K562 (cell line): Measurements from ENCODE around the gene FITM2. TPM values are rescaled to one million over a fixed set of nuclear protein-coding genes. Genes with fewer than 3 reads are reported as not detected.

Source experiments
- ATAC-seq: fragments of 200-7000 bp; cut with Tn5 transposase; 3 replicates; pipeline ENCODE4 v1.9.1; 2020; ENCODE audit warnings: moderate library complexity
- BruUV-seq: library from RNA; stranded (reverse); fragments of 400-500 nt; replicated peaks from 2 replicates; lab custom pipeline; 2021; lab: Mats Ljungman, UMichigan
- CTCF ChIA-PET: fragments of 300-600 bp; formaldehyde crosslinking; extraction: SDS; loops from one replicate; lab custom pipeline; 2021; ENCODE audit warnings: low intra/inter-chr PET ratio; lab: Yijun Ruan, JAX
- POLR2A ChIA-PET: fragments of 300-600, 350-650 bp; sonication (Branson Sonifier 250); formaldehyde crosslinking; extraction: SDS; loops from one replicate; lab custom pipeline; 2021; ENCODE audit warnings: antibody characterized with exemption, inconsistent platforms; lab: Yijun Ruan, JAX
- DNase-seq, 4 experiments: peaks; one replicate each; pipeline versions ENCODE4 v3.0.0 to v3.0.0-alpha.2; 2011 to 2018; ENCODE audit warnings: low spot score in 3 of 4, mixed read lengths in 3 of 4; ENCODE audit errors: extremely low read depth in 1 of 4
- FAIRE-seq: peaks from 2 replicates; lab custom pipeline; 2011; peaks lifted over from hg19 to GRCh38; lab: Jason Lieb, UNC
- H2AFZ ChIP-seq: 2 replicates; pipeline ENCODE4 v1.6.0; 2011; ENCODE audit warnings: low read depth, low read length, control low read depth, inconsistent platforms
- H3K27ac ChIP-seq: fragments of 200-600 bp; 3 replicates; pipeline ENCODE4 v1.8.0; 2011; ENCODE audit warnings: low read depth, mild to moderate bottlenecking, control low read depth, inconsistent platforms, low read length, moderate library complexity, mixed read lengths; ENCODE audit errors: extremely low read depth
- H3K27me3 ChIP-seq, 2 experiments: fragments of 300-600 bp in 1 of 2; 2 replicates in 1 of 2; 3 replicates in 1 of 2; pipeline versions ENCODE4 v1.6.0 to v1.8.0; 2011; ENCODE audit warnings: inconsistent platforms in 2 of 2, low read length in 2 of 2, mild to moderate bottlenecking in 1 of 2, mixed read lengths in 1 of 2, moderate library complexity in 1 of 2; ENCODE audit not compliant: control insufficient read depth in 2 of 2, insufficient read depth in 2 of 2
- H3K36me3 ChIP-seq: fragments of 300-600 bp; 3 replicates; pipeline ENCODE4 v1.8.0; 2011; ENCODE audit warnings: mild to moderate bottlenecking, low read length, inconsistent platforms; ENCODE audit not compliant: control insufficient read depth, insufficient read depth
- H3K4me1 ChIP-seq, 2 experiments: fragments of 200-600 bp in 1 of 2; replicated peaks in 1 of 2; 2 replicates in 1 of 2; 3 replicates in 1 of 2; pipeline versions ENCODE4 v1.5.1 to v1.8.0; 2011; ENCODE audit warnings: inconsistent platforms in 2 of 2, low read length in 2 of 2, mild to moderate bottlenecking in 1 of 2, mixed read lengths in 1 of 2, moderate library complexity in 1 of 2; ENCODE audit not compliant: control insufficient read depth in 2 of 2, insufficient read depth in 2 of 2
- H3K4me2 ChIP-seq: 2 replicates; pipeline ENCODE4 v1.6.1; 2011; ENCODE audit warnings: low read length, control low read depth, inconsistent platforms, mixed read lengths; ENCODE audit not compliant: insufficient read depth
- H3K4me3 ChIP-seq: fragments of 200-600 bp; sonication (generic), shearing (Covaris generic); 2 replicates; pipeline ENCODE4 v1.5.1; 2016; ENCODE audit warnings: control low read depth, inconsistent platforms
- H3K79me2 ChIP-seq: fragments of 200-600 bp; 3 replicates; pipeline ENCODE4 v1.8.0; 2011; ENCODE audit warnings: low read length, inconsistent platforms; ENCODE audit not compliant: control insufficient read depth, insufficient read depth
- H3K9ac ChIP-seq, 2 experiments: 2 replicates each; pipeline versions ENCODE4 v1.6.0 to v1.6.1; 2011; ENCODE audit warnings: low read depth in 2 of 2, low read length in 2 of 2, control low read depth in 1 of 2, inconsistent platforms in 1 of 2, mild to moderate bottlenecking in 1 of 2, mixed read lengths in 1 of 2; ENCODE audit not compliant: insufficient read depth in 1 of 2
- H3K9me1 ChIP-seq: one replicate; pipeline ENCODE4 v1.6.0; 2011; ENCODE audit warnings: inconsistent platforms, mild to moderate bottlenecking, low read length, moderate library complexity; ENCODE audit not compliant: control insufficient read depth, insufficient read depth
- H3K9me3 ChIP-seq: replicated peaks from 2 replicates; pipeline ENCODE4 v1.5.1; 2011; ENCODE audit warnings: low read depth, low read length, inconsistent platforms; ENCODE audit not compliant: control insufficient read depth, insufficient read depth
- H4K20me1 ChIP-seq: replicated peaks from 2 replicates; pipeline ENCODE4 v1.6.1; 2011; ENCODE audit warnings: low read length, inconsistent platforms, mixed read lengths; ENCODE audit not compliant: control insufficient read depth, insufficient read depth
- NFIC ChIP-seq: fragments of 450-650 bp; IDR thresholded peaks from 2 replicates; pipeline ENCODE4 v1.6.1; 2017; ENCODE audit warnings: mild to moderate bottlenecking, inconsistent platforms
- STAT5B ChIP-seq: fragments of 250-450 bp; sonication (Bioruptor Pico); IDR thresholded peaks from 2 replicates; pipeline ENCODE4 v1.8.0; 2021; ENCODE audit warnings: mild to moderate bottlenecking, inconsistent platforms
- WGBS: fragments of 100-300 bp; shearing (Covaris generic); methylation state at CpG from one replicate; pipeline ENCODE4 v1.1.6; 2016; ENCODE audit warnings: low coverage, mixed read lengths; ENCODE audit not compliant: insufficient coverage; ENCODE audit errors: missing lambda C conversion rate; 5-methylcytosine and 5-hydroxymethylcytosine counted together
- in situ Hi-C: fragments of 300-500 bp; cut with MboI; formaldehyde crosslinking; loops from 4 replicates; pipeline ENCODE4 v1.15.0; 2018; ENCODE audit warnings: inconsistent platforms, mixed read lengths
- intact Hi-C: fragments of 100-400 bp; cut with micrococcal nuclease; formaldehyde crosslinking; loops from 2 replicates; pipeline ENCODE4 v1.14.2; 2022
- polyA plus RNA-seq, 8 experiments: library from polyadenylated mRNA; depleted of rRNA in 4 of 8; stranded (reverse) in 5 of 8; unstranded in 3 of 8; fragments of >200 nt; fragmentation: Nextera tagmentation in 2 of 8; fragmentation: Illumina TruSeq in 1 of 8; extraction: Ambion mirVana in 2 of 8; extraction: Trizol in 1 of 8; gene quantifications; 2 replicates each; pipeline versions ENCODE4 v1.2.1 to v1.2.3, GENCODE V29; 2011 to 2014; ENCODE audit warnings: inconsistent platforms in 1 of 8, missing spikeins in 1 of 8
- small RNA-seq: library from RNA; depleted of rRNA; stranded (forward); fragments of <200 nt; gene quantifications from one replicate; pipeline ENCODE3, GENCODE V24; 2014
- total RNA-seq, 7 experiments: library from RNA; depleted of rRNA in 6 of 7; stranded (reverse); fragments of >200 nt in 6 of 7; fragmentation: Illumina TruSeq in 2 of 7; extraction: Trizol in 2 of 7; gene quantifications; 2 replicates each; pipeline versions ENCODE4 v1.2.1 to v1.2.3, GENCODE V29; 2011 to 2021; ENCODE audit warnings: low replicate concordance in 1 of 7
- TF ChIP-seq, protein P1 (sequence below), 3 experiments: IDR thresholded peaks in 2 of 3; conservative IDR thresholded peaks in 1 of 3; 2 replicates each; pipeline ENCODE4 v1.5.1; 2011 to 2012; ENCODE audit warnings: low read length in 3 of 3, mild to moderate bottlenecking in 3 of 3, control low read depth in 2 of 3, improper control_type of control experiment in 1 of 3, inconsistent platforms in 1 of 3, low read depth in 1 of 3, mixed read lengths in 1 of 3, moderate library complexity in 1 of 3; ENCODE audit not compliant: insufficient read depth in 2 of 3

Gene FITM2
- total and polyA plus RNA-seq, 9 of the 15 experiments (the other 6 are each of a cell fraction or from before 2014, with no cell fraction given), result 0.64 to 2.8 (median 1.8) TPM

DNA sequence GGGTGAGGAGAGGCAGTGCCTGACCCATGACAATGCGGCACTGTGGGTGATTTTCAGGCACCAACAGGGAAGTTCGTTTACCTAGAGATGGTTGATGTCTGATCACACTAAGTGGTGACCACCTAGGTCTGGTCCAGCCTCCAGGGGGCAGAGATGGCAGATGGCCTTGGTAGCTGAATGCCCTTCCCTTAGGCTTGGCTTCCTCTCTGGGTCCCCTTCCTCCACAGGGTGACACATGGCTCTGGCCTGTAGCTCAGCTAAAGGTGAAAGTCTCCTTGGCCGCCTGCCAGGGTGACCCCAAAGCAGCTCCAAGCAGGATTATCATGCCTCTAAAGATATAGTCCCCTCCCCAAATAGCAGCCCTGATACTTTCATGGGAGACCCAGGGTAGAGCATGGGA is 57.5 kb downstream of the FITM2 start:
- H3K9me1 ChIP-seq, result no peaks in the 10 kb centered on the region
- DNase-seq (no peak), FAIRE-seq (no peak), ATAC-seq (no peak)
- no peaks in the 10 kb centered on the region for H3K36me3 ChIP-seq
- H3K9me3 ChIP-seq, result no peaks in the 10 kb centered on the region
- TF ChIP-seq, protein P1, sequence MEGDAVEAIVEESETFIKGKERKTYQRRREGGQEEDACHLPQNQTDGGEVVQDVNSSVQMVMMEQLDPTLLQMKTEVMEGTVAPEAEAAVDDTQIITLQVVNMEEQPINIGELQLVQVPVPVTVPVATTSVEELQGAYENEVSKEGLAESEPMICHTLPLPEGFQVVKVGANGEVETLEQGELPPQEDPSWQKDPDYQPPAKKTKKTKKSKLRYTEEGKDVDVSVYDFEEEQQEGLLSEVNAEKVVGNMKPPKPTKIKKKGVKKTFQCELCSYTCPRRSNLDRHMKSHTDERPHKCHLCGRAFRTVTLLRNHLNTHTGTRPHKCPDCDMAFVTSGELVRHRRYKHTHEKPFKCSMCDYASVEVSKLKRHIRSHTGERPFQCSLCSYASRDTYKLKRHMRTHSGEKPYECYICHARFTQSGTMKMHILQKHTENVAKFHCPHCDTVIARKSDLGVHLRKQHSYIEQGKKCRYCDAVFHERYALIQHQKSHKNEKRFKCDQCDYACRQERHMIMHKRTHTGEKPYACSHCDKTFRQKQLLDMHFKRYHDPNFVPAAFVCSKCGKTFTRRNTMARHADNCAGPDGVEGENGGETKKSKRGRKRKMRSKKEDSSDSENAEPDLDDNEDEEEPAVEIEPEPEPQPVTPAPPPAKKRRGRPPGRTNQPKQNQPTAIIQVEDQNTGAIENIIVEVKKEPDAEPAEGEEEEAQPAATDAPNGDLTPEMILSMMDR (IDR thresholded peaks at IDR 0.05 in 2 of 3, conservative IDR thresholded peaks at IDR 0.05 in 1 of 3; ENCODE audit: insufficient read depth in 2 of 3, low read depth in 1 of 3, low read length in 3 of 3), result 0 out of 6 replicates have a peak, but pooled peaks have one; percentile 11 to 29 (median 13)
- TF ChIP-seq STAT5B (CRISPR knock-in tag) (no peak), NFIC (peak; percentile 37)
- H4K20me1 ChIP-seq, result peaks cover 9% of the 10 kb centered on the region
- H3K4me3 ChIP-seq, result no peak overlapping the region
- H3K9ac ChIP-seq, result no peak overlapping the region
- no peak overlapping the region for H2AFZ ChIP-seq
- no peak overlapping the region for H3K4me2 ChIP-seq
- no peaks in the 10 kb centered on the region; a peak in 1 of 5 replicates for H3K4me1 ChIP-seq
- ChIA-PET POLR2A (interaction anchor here (2.1 kb wide), 1 partner anchor 11 kb away, joined by 5 read pairs; no protein-coding TSS in a partner anchor), CTCF (no interaction called here)
- BruUV-seq, result no TSS peak
- in situ Hi-C loops (no loop called here), intact Hi-C loops (no loop called here)
- H3K27ac ChIP-seq, result no peak overlapping the region
- no peaks in the 10 kb centered on the region for H3K79me2 ChIP-seq
- WGBS, result 14% methylated on average over 3 of the region's 3 CpGs
- peaks cover 0 to 5% of the 10 kb centered on the region in 2 experiments; a peak in 1 of 5 replicates for H3K27me3 ChIP-seq

Small RNA genes within 50 kb of the gene (small RNA-seq; reads per million reads assigned to genes)
- not detected for gene RF00019

Other genes starting within 250 kb of the FITM2 start
- not detected in 2 replicates for gene JPH2, start 124.0 kb downstream of the FITM2 start, total RNA-seq (2014; rRNA removed)
- gene JPH2, start 124.0 kb downstream of the FITM2 start, total RNA-seq (2014; rRNA removed; fragmentation: Illumina TruSeq; extraction: Trizol), result not detected in 2 replicates
- gene JPH2, start 124.0 kb downstream of the FITM2 start, total RNA-seq (2015; rRNA removed; fragmentation: Illumina TruSeq; extraction: Trizol), result not detected in 2 replicates
- not detected in 2 replicates for gene JPH2, start 124.0 kb downstream of the FITM2 start, total RNA-seq (2021)
- gene JPH2, start 124.0 kb downstream of the FITM2 start, polyA plus RNA-seq (2011; rRNA removed), result not detected in 2 replicates
- not detected in 2 replicates for gene JPH2, start 124.0 kb downstream of the FITM2 start, polyA plus RNA-seq (2014; fragmentation: Illumina TruSeq; extraction: Trizol)
- gene JPH2, start 124.0 kb downstream of the FITM2 start, polyA plus RNA-seq (2014; fragmentation: Nextera tagmentation; extraction: Ambion mirVana), result not detected
- not detected in 2 replicates for gene JPH2, start 124.0 kb downstream of the FITM2 start, polyA plus RNA-seq (2014; rRNA removed)
- gene OSER1, start 100.4 kb downstream of the FITM2 start, total RNA-seq (2014; rRNA removed), result 15.5 and 15.6 TPM in 2 replicates
- gene OSER1, start 100.4 kb downstream of the FITM2 start, total RNA-seq (2014; rRNA removed; fragmentation: Illumina TruSeq; extraction: Trizol), result 19.6 and 25.5 TPM in 2 replicates
- gene OSER1, start 100.4 kb downstream of the FITM2 start, total RNA-seq (2015; rRNA removed; fragmentation: Illumina TruSeq; extraction: Trizol), result 19.4 and 19.9 TPM in 2 replicates
- gene OSER1, start 100.4 kb downstream of the FITM2 start, total RNA-seq (2021), result 19.0 and 20.4 TPM in 2 replicates
- gene OSER1, start 100.4 kb downstream of the FITM2 start, polyA plus RNA-seq (2011; rRNA removed), result 37.3 and 43.9 TPM in 2 replicates
- gene OSER1, start 100.4 kb downstream of the FITM2 start, polyA plus RNA-seq (2014; fragmentation: Illumina TruSeq; extraction: Trizol), result 23.6 and 25.4 TPM in 2 replicates
- gene OSER1, start 100.4 kb downstream of the FITM2 start, polyA plus RNA-seq (2014; fragmentation: Nextera tagmentation; extraction: Ambion mirVana), result 10 to 100 TPM; 54.8 to 57.3 TPM
- gene OSER1, start 100.4 kb downstream of the FITM2 start, polyA plus RNA-seq (2014; rRNA removed), result 19.7 and 21.7 TPM in 2 replicates
- not detected in 2 replicates for gene GDAP1L1, start 63.9 kb downstream of the FITM2 start, total RNA-seq (2014; rRNA removed)
- gene GDAP1L1, start 63.9 kb downstream of the FITM2 start, total RNA-seq (2014; rRNA removed; fragmentation: Illumina TruSeq; extraction: Trizol), result not detected in 2 replicates
- gene GDAP1L1, start 63.9 kb downstream of the FITM2 start, total RNA-seq (2015; rRNA removed; fragmentation: Illumina TruSeq; extraction: Trizol), result not detected in 2 replicates
- gene GDAP1L1, start 63.9 kb downstream of the FITM2 start, total RNA-seq (2021), result 0.31 and 0.34 TPM in 2 replicates
- gene GDAP1L1, start 63.9 kb downstream of the FITM2 start, polyA plus RNA-seq (2011; rRNA removed), result not detected in 2 replicates
- 0.06 TPM in 1 of 2 replicates, not detected in the other for gene GDAP1L1, start 63.9 kb downstream of the FITM2 start, polyA plus RNA-seq (2014; fragmentation: Illumina TruSeq; extraction: Trizol)
- gene GDAP1L1, start 63.9 kb downstream of the FITM2 start, polyA plus RNA-seq (2014; fragmentation: Nextera tagmentation; extraction: Ambion mirVana), result under 1 TPM in 1 of 2 experiments, not detected in 1; 0.07 TPM
- gene GDAP1L1, start 63.9 kb downstream of the FITM2 start, polyA plus RNA-seq (2014; rRNA removed), result 0.40 and 0.53 TPM in 2 replicates
- gene R3HDML, start 25.8 kb upstream of the FITM2 start, total RNA-seq (2014; rRNA removed), result not detected in 2 replicates
- gene R3HDML, start 25.8 kb upstream of the FITM2 start, total RNA-seq (2014; rRNA removed; fragmentation: Illumina TruSeq; extraction: Trizol), result not detected in 2 replicates
- not detected in 2 replicates for gene R3HDML, start 25.8 kb upstream of the FITM2 start, total RNA-seq (2015; rRNA removed; fragmentation: Illumina TruSeq; extraction: Trizol)
- gene R3HDML, start 25.8 kb upstream of the FITM2 start, total RNA-seq (2021), result not detected in 2 replicates
- gene R3HDML, start 25.8 kb upstream of the FITM2 start, polyA plus RNA-seq (2011; rRNA removed), result not detected in 2 replicates
- not detected in 2 replicates for gene R3HDML, start 25.8 kb upstream of the FITM2 start, polyA plus RNA-seq (2014; fragmentation: Illumina TruSeq; extraction: Trizol)
- gene R3HDML, start 25.8 kb upstream of the FITM2 start, polyA plus RNA-seq (2014; fragmentation: Nextera tagmentation; extraction: Ambion mirVana), result not detected
- gene R3HDML, start 25.8 kb upstream of the FITM2 start, polyA plus RNA-seq (2014; rRNA removed), result not detected in 2 replicates
- gene HNF4A, start 44.5 kb upstream of the FITM2 start, total RNA-seq (2014; rRNA removed), result not detected in 2 replicates
- not detected in 2 replicates for gene HNF4A, start 44.5 kb upstream of the FITM2 start, total RNA-seq (2014; rRNA removed; fragmentation: Illumina TruSeq; extraction: Trizol)
- not detected in 2 replicates for gene HNF4A, start 44.5 kb upstream of the FITM2 start, total RNA-seq (2015; rRNA removed; fragmentation: Illumina TruSeq; extraction: Trizol)
- 0.11 and 0.16 TPM in 2 replicates for gene HNF4A, start 44.5 kb upstream of the FITM2 start, total RNA-seq (2021)
- gene HNF4A, start 44.5 kb upstream of the FITM2 start, polyA plus RNA-seq (2011; rRNA removed), result not detected in 2 replicates
- 0.03 TPM in 1 of 2 replicates, not detected in the other for gene HNF4A, start 44.5 kb upstream of the FITM2 start, polyA plus RNA-seq (2014; fragmentation: Illumina TruSeq; extraction: Trizol)
- under 1 TPM in 1 of 2 experiments, not detected in 1; 0.06 TPM for gene HNF4A, start 44.5 kb upstream of the FITM2 start, polyA plus RNA-seq (2014; fragmentation: Nextera tagmentation; extraction: Ambion mirVana)
- gene HNF4A, start 44.5 kb upstream of the FITM2 start, polyA plus RNA-seq (2014; rRNA removed), result 0.27 TPM in 1 of 2 replicates, not detected in the other
- gene TTPAL, start 164.7 kb upstream of the FITM2 start, total RNA-seq (2014; rRNA removed), result 1.7 and 2.3 TPM in 2 replicates
- gene TTPAL, start 164.7 kb upstream of the FITM2 start, total RNA-seq (2014; rRNA removed; fragmentation: Illumina TruSeq; extraction: Trizol), result 3.7 and 3.8 TPM in 2 replicates
- gene TTPAL, start 164.7 kb upstream of the FITM2 start, total RNA-seq (2015; rRNA removed; fragmentation: Illumina TruSeq; extraction: Trizol), result 2.8 and 3.4 TPM in 2 replicates
- gene TTPAL, start 164.7 kb upstream of the FITM2 start, total RNA-seq (2021), result 6.6 and 7.0 TPM in 2 replicates
- 1.8 and 1.9 TPM in 2 replicates for gene TTPAL, start 164.7 kb upstream of the FITM2 start, polyA plus RNA-seq (2011; rRNA removed)
- 4.2 and 4.6 TPM in 2 replicates for gene TTPAL, start 164.7 kb upstream of the FITM2 start, polyA plus RNA-seq (2014; fragmentation: Illumina TruSeq; extraction: Trizol)
- gene TTPAL, start 164.7 kb upstream of the FITM2 start, polyA plus RNA-seq (2014; fragmentation: Nextera tagmentation; extraction: Ambion mirVana), result 1 to 10 TPM; 1.1 to 1.5 TPM
- 2.6 and 2.9 TPM in 2 replicates for gene TTPAL, start 164.7 kb upstream of the FITM2 start, polyA plus RNA-seq (2014; rRNA removed)
- 24.7 and 26.4 TPM in 2 replicates for gene SERINC3, start 210.9 kb upstream of the FITM2 start, total RNA-seq (2014; rRNA removed)
- 40.2 and 47.5 TPM in 2 replicates for gene SERINC3, start 210.9 kb upstream of the FITM2 start, total RNA-seq (2014; rRNA removed; fragmentation: Illumina TruSeq; extraction: Trizol)
- gene SERINC3, start 210.9 kb upstream of the FITM2 start, total RNA-seq (2015; rRNA removed; fragmentation: Illumina TruSeq; extraction: Trizol), result 32.5 and 34.7 TPM in 2 replicates
- gene SERINC3, start 210.9 kb upstream of the FITM2 start, total RNA-seq (2021), result 43.1 and 48.8 TPM in 2 replicates
- gene SERINC3, start 210.9 kb upstream of the FITM2 start, polyA plus RNA-seq (2011; rRNA removed), result 107 and 130 TPM in 2 replicates
- gene SERINC3, start 210.9 kb upstream of the FITM2 start, polyA plus RNA-seq (2014; fragmentation: Illumina TruSeq; extraction: Trizol), result 55.6 and 58.3 TPM in 2 replicates
- 10 to 100 TPM; 73.1 to 93.2 TPM for gene SERINC3, start 210.9 kb upstream of the FITM2 start, polyA plus RNA-seq (2014; fragmentation: Nextera tagmentation; extraction: Ambion mirVana)
- gene SERINC3, start 210.9 kb upstream of the FITM2 start, polyA plus RNA-seq (2014; rRNA removed), result 34.7 and 38.6 TPM in 2 replicates